H1 (cell line): ENCODE results near the gene HIVEP3. TPM values are rescaled to one million over a fixed set of nuclear protein-coding genes. Genes with fewer than 3 reads are reported as not detected.

Experiments
- HDAC6 ChIP-seq: IDR thresholded peaks from one replicate; pipeline ENCODE4 v1.7.1; 2012; ENCODE audit warnings: low read depth, mild to moderate bottlenecking, inconsistent platforms, low read length, moderate library complexity
- RFX5 ChIP-seq: IDR thresholded peaks from 2 replicates; pipeline ENCODE4 v1.6.1; 2011; ENCODE audit warnings: low read depth, low read length, improper control_type of control experiment, borderline replicate concordance
- TCF12 ChIP-seq: IDR thresholded peaks from 2 replicates; pipeline ENCODE4 v1.6.1; 2011; ENCODE audit warnings: low read depth, mild to moderate bottlenecking, low read length
- polyA plus RNA-seq, 7 experiments: library from polyadenylated mRNA; depleted of rRNA in 3 of 7; stranded (reverse) in 5 of 7; unstranded in 2 of 7; fragments of >200 nt in 5 of 7; fragments of 200-250 nt in 2 of 7; gene quantifications; 1 replicate in 5 of 7; 2 replicates in 1 of 7; 4 replicates in 1 of 7; pipeline versions ENCODE4 v1.2.1 to v1.2.3, GENCODE V29; 2011 to 2013; ENCODE audit warnings: missing spikeins in 2 of 7, mixed read lengths in 2 of 7
- total RNA-seq: library from RNA; stranded (reverse); fragmentation: NEBNext Ultra II Directional; extraction: Animal tissue kit (Norgen Biotek cat#: 25700); gene quantifications from 2 replicates; pipeline ENCODE4 v1.2.1, GENCODE V29; 2021
- TF ChIP-seq, protein P1 (sequence below): IDR thresholded peaks from 2 replicates; pipeline ENCODE4 v1.6.1; 2011; ENCODE audit warnings: low read length, improper control_type of control experiment

Gene HIVEP3
- total and polyA plus RNA-seq, 2 of the 8 experiments (the other 6 are each of a cell fraction or from before 2014, with no cell fraction given) = 0.24 to 0.69 TPM

DNA sequence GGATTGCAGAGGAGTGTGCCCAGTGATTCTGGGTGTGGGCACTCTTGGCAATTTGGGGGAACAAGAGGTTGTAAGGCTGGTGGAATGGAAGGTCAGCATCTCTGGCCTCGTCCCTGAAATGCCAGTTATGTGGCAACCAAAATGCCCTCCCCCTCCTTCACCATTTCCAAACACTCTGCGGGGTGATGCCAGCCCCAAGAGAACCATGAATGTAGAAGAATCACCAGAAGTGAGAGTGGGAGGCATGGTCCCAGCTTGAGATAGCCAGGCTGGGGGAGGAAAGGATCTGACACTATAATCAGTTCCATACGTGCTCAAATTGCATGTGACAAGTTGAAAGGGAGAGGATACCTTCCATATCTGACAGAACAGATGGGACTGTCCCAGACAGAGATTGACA is 345.5 kb downstream of the HIVEP3 start (continued):
- TF ChIP-seq RFX5 (no peak), HDAC6 (no peak), TCF12 (no peak)
- TF ChIP-seq, protein P1, sequence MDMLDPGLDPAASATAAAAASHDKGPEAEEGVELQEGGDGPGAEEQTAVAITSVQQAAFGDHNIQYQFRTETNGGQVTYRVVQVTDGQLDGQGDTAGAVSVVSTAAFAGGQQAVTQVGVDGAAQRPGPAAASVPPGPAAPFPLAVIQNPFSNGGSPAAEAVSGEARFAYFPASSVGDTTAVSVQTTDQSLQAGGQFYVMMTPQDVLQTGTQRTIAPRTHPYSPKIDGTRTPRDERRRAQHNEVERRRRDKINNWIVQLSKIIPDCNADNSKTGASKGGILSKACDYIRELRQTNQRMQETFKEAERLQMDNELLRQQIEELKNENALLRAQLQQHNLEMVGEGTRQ = no peak
